Spleen (tissue), 7 donors: ENCODE data around the gene STXBP4.

ENCODE experiments used
- CTCF ChIP-seq, 11 experiments: fragments of 200-600 bp in 7 of 11; fragments of 450-650 bp in 4 of 11; sonication (generic) in 4 of 11; IDR thresholded peaks in 8 of 11; conservative IDR thresholded peaks in 3 of 11; 1 replicate in 7 of 11; 2 replicates in 4 of 11; pipeline versions ENCODE4 v1.4.0 to v1.8.0; 2016 to 2021; ENCODE audit warnings: antibody characterized with exemption in 11 of 11, inconsistent platforms in 4 of 11, mild to moderate bottlenecking in 1 of 11
- POLR2A ChIP-seq, 3 donors: fragments of 450-650 bp; IDR thresholded peaks; one replicate each; pipeline ENCODE4 v1.5.1; 2017; ENCODE audit warnings: antibody characterized with exemption in 3 of 3, mild to moderate bottlenecking in 1 of 3
- donor health status: DM: no; HTN: no; CAD: no; lungs with moderate emphysema.
- donor health status: DM: no; HTN: no; CAD: no.
- donor health status: DM: no; HTN: no; CAD: no.

GRCh38 chr17:55090079-55090492 is 121.5 kb downstream of the STXBP4 start:
- TF ChIP-seq CTCF (IDR thresholded peaks at IDR 0.05 in 8 of 11, conservative IDR thresholded peaks at IDR 0.05 in 3 of 11) (no peak), POLR2A (IDR thresholded peaks at IDR 0.05) (no peak)
